RWPE2 (cell line): ENCODE results near the gene CCDC51.

Experiments
- ATAC-seq: fragments of 200-7000 bp; cut with Tn5 transposase; 3 replicates; pipeline ENCODE4 v1.9.1; 2021; ENCODE audit warnings: low read depth
- DNase-seq: peaks from one replicate; pipeline ENCODE4 v3.0.0-alpha.2; 2020; ENCODE audit warnings: low spot score
- H3K27ac ChIP-seq: fragments of 450-650 bp; 2 replicates; pipeline ENCODE4 v1.5.1; 2017; ENCODE audit warnings: mild to moderate bottlenecking; ENCODE audit not compliant: poor library complexity, severe bottlenecking
- H3K27me3 ChIP-seq: fragments of 250-450 bp; sonication (Bioruptor Pico); 2 replicates; pipeline ENCODE4 v1.5.1; 2021; ENCODE audit warnings: mild to moderate bottlenecking, moderate library complexity; ENCODE audit not compliant: insufficient read depth, poor library complexity, severe bottlenecking
- H3K36me3 ChIP-seq: fragments of 250-450 bp; sonication (Bioruptor Pico); 2 replicates; pipeline ENCODE4 v1.5.1; 2020; ENCODE audit warnings: low read depth, mild to moderate bottlenecking, moderate library complexity
- H3K4me1 ChIP-seq: fragments of 250-450 bp; sonication (Bioruptor Pico); 2 replicates; pipeline ENCODE4 v1.5.1; 2021; ENCODE audit warnings: mild to moderate bottlenecking, moderate library complexity; ENCODE audit not compliant: insufficient read depth, poor library complexity, severe bottlenecking
- H3K4me3 ChIP-seq: fragments of 250-450 bp; sonication (Bioruptor Pico); 2 replicates; pipeline ENCODE4 v1.5.1; 2021; ENCODE audit warnings: mild to moderate bottlenecking, moderate library complexity; ENCODE audit not compliant: severe bottlenecking
- H3K9me3 ChIP-seq: fragments of 250-450 bp; sonication (Bioruptor Pico); 2 replicates; pipeline ENCODE4 v1.5.1; 2021; ENCODE audit warnings: mild to moderate bottlenecking, moderate library complexity; ENCODE audit not compliant: severe bottlenecking
- TF ChIP-seq, protein P1 (sequence below): fragments of 450-650 bp; IDR thresholded peaks from one replicate; pipeline ENCODE4 v1.5.1; 2017; ENCODE audit warnings: mild to moderate bottlenecking, moderate library complexity; ENCODE audit not compliant: poor library complexity, severe bottlenecking

CCDC51 gene

DNA sequence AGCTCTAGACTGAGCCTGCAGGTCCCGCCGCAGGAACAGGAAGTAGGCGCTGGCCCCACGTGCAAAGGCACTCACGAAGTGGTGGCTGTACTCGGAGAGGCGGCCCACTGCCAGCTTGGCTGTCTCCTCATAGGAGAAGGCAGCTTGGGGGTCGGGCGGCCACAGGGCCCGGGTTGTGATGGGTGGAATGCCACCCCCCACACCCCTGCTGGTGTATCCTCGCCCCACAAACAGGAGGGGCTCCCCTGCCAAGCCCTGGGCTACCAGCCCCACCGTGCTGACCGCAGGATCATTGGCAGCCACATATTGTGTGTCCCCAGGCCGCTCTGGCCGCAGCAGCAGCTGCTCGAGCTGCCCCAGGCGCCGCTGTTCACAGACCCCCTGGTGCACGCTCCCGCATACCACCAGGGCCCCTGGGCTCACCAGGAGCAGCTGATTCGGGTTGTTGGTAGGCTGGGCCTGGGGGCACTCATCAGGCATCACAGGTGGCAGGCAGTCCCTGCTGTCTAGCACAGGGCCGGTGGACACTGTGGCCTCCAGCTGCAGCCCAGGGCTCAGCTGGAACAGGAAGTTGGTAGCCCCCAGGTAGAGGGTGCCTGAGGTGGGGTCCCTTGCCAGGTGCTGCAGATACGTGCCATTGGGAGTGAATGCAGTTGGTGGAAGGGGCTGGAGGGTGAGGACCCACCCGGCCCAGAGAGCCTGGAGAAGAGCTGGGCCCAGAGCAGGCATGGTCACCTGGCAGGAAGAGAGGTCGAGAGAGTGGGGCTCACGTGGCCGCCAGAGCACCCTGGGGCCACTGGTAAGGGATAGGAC, 15.8 kb downstream of the CCDC51 start:
- no peak for DNase-seq
- TF ChIP-seq, protein P1, sequence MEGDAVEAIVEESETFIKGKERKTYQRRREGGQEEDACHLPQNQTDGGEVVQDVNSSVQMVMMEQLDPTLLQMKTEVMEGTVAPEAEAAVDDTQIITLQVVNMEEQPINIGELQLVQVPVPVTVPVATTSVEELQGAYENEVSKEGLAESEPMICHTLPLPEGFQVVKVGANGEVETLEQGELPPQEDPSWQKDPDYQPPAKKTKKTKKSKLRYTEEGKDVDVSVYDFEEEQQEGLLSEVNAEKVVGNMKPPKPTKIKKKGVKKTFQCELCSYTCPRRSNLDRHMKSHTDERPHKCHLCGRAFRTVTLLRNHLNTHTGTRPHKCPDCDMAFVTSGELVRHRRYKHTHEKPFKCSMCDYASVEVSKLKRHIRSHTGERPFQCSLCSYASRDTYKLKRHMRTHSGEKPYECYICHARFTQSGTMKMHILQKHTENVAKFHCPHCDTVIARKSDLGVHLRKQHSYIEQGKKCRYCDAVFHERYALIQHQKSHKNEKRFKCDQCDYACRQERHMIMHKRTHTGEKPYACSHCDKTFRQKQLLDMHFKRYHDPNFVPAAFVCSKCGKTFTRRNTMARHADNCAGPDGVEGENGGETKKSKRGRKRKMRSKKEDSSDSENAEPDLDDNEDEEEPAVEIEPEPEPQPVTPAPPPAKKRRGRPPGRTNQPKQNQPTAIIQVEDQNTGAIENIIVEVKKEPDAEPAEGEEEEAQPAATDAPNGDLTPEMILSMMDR, result no peak
- peaks cover 77% of the 10 kb centered on the region for H3K36me3 ChIP-seq
- no peaks in the 10 kb centered on the region for H3K9me3 ChIP-seq
- H3K27me3 ChIP-seq, result no peaks in the 10 kb centered on the region
- no peak for ATAC-seq
- no peak overlapping the region for H3K4me3 ChIP-seq
- H3K4me1 ChIP-seq, result peaks cover 18% of the 10 kb centered on the region
- H3K27ac ChIP-seq, result no peak overlapping the region

GRCh38 chr3:48423241-48423882, 16.6 kb downstream of the CCDC51 start:
- ATAC-seq (no peak), DNase-seq (no peak)
- TF ChIP-seq, protein P1, result no peak
- Histone ChIP-seq H3K27ac (no peak overlapping the region), H3K4me1 (peaks cover 18% of the 10 kb centered on the region), H3K27me3 (no peaks in the 10 kb centered on the region), H3K36me3 (peaks cover 78% of the 10 kb centered on the region), H3K4me3 (no peak overlapping the region), H3K9me3 (no peaks in the 10 kb centered on the region)

DNA sequence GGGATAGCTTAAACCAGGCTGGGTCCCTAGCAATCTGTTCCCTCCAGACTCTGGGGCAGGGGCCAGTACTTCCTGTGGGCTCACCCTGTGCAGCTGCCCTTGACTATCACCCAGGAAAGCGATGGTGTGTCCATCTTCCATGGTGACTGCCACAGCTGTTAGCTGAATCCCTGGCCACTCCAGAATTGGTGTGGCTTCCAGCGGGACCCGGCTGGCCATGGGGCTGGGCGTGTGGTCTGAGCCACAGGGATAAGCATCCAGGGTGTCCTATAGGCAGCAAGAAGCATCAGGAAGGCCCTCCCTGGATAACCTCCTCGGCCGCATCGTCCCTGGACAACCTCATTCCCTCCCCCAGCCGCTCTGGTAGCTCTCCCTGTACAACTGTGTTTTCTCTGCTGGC, 17.2 kb downstream of the CCDC51 start:
- TF ChIP-seq, protein P1, result no peak
- no peak for ATAC-seq
- peaks cover 82% of the 10 kb centered on the region for H3K36me3 ChIP-seq
- no peak for DNase-seq
- no peak overlapping the region for H3K4me3 ChIP-seq
- H3K27me3 ChIP-seq, result no peaks in the 10 kb centered on the region
- H3K27ac ChIP-seq, result no peak overlapping the region
- peaks cover 18% of the 10 kb centered on the region for H3K4me1 ChIP-seq
- no peaks in the 10 kb centered on the region for H3K9me3 ChIP-seq

DNA sequence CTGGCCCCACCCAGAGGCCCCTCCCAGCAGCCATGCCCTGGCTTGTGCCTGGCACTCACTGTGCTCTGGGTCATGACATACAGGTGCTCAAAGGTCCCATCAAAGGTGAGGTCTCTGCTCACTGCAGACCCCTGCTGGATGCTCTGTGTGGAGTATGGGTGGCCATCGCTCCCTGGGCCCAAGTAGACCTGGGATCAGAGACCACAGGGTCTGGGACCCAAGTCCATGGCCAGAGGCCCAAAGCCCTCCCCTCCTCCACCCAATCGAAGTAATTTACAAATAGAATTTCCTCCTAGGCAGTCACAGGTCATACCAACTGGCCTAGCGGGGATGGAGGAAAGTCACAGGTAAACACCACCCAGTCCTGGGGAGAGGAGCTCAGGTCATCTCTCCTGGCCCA, 17.6 kb downstream of the CCDC51 start:
- no peak for DNase-seq
- Histone ChIP-seq H3K9me3 (no peaks in the 10 kb centered on the region), H3K36me3 (peaks cover 82% of the 10 kb centered on the region), H3K4me1 (peaks cover 18% of the 10 kb centered on the region), H3K27me3 (no peaks in the 10 kb centered on the region), H3K27ac (no peak overlapping the region), H3K4me3 (no peak overlapping the region)
- TF ChIP-seq, protein P1, result no peak
- no peak for ATAC-seq

GRCh38 chr3:48420561-48420960, 19.4 kb downstream of the CCDC51 start:
- TF ChIP-seq, protein P1, result no peak
- no peak for ATAC-seq
- peaks cover 93% of the 10 kb centered on the region for H3K36me3 ChIP-seq

More at GRCh38 chr3:48420561-48420960, 19.4 kb downstream of the CCDC51 start:
- Histone ChIP-seq H3K27me3 (no peaks in the 10 kb centered on the region), H3K9me3 (no peaks in the 10 kb centered on the region), H3K27ac (no peak overlapping the region), H3K4me3 (no peak overlapping the region), H3K4me1 (peaks cover under 1% of the 10 kb centered on the region)
- no peak for DNase-seq
